Neural progenitor cell (in vitro differentiated cells): ENCODE measurements around the gene ATP5F1C. TPM values are rescaled to one million over a fixed set of nuclear protein-coding genes. Genes with fewer than 3 reads are reported as not detected.

Experiments used
- DNase-seq: peaks from one replicate; pipeline ENCODE4 v3.0.0-alpha.2; 2016; ENCODE audit warnings: low spot score
- H2AFZ ChIP-seq: fragments of 200-600 bp; sonication (generic); replicated peaks from 2 replicates; pipeline ENCODE4 v1.6.1; 2016; ENCODE audit warnings: antibody characterized with exemption
- H3F3A ChIP-seq: fragments of 200-600 bp; sonication (generic); 2 replicates; pipeline ENCODE4 v1.6.1; 2016; ENCODE audit warnings: antibody characterized with exemption, low read depth
- H3K27ac ChIP-seq: fragments of 200-600 bp; sonication (generic); 2 replicates; pipeline ENCODE4 v1.5.1; 2016; ENCODE audit warnings: mild to moderate bottlenecking
- H3K27me3 ChIP-seq: fragments of 200-600 bp; sonication (generic); 2 replicates; pipeline ENCODE4 v1.6.1; 2016; ENCODE audit warnings: mild to moderate bottlenecking, moderate library complexity
- H3K36me3 ChIP-seq: fragments of 200-600 bp; sonication (generic); 2 replicates; pipeline ENCODE4 v1.5.1; 2016
- H3K4me1 ChIP-seq: fragments of 200-600 bp; sonication (generic); 2 replicates; pipeline ENCODE4 v1.6.1; 2016; ENCODE audit warnings: mixed run types
- H3K4me2 ChIP-seq: fragments of 200-600 bp; sonication (generic); 2 replicates; pipeline ENCODE4 v1.6.1; 2016
- H3K4me3 ChIP-seq: fragments of 200-600 bp; sonication (generic); 2 replicates; pipeline ENCODE4 v1.5.1; 2016
- H3K79me2 ChIP-seq: fragments of 200-600 bp; sonication (generic); 2 replicates; pipeline ENCODE4 v1.6.1; 2016; ENCODE audit warnings: low read depth
- H3K9ac ChIP-seq: fragments of 200-600 bp; sonication (generic); 2 replicates; pipeline ENCODE4 v1.6.1; 2016
- H3K9me3 ChIP-seq: fragments of 200-600 bp; sonication (generic); 2 replicates; pipeline ENCODE4 v1.5.1; 2016; ENCODE audit warnings: low read depth
- H4K20me1 ChIP-seq: fragments of 200-600 bp; sonication (generic); 2 replicates; pipeline ENCODE4 v1.6.1; 2016; ENCODE audit warnings: low read depth
- H3K27ac Mint-ChIP-seq: 3 replicates; pipeline ENCODE4 v1.8.0; 2021; ENCODE audit warnings: mixed read lengths
- H3K27me3 Mint-ChIP-seq: 2 replicates; pipeline ENCODE4 v1.8.0; 2022; ENCODE audit warnings: low read depth, mild to moderate bottlenecking, inconsistent platforms, moderate library complexity, mixed read lengths; ENCODE audit not compliant: insufficient read depth
- H3K36me3 Mint-ChIP-seq: 3 replicates; pipeline ENCODE4 v1.8.0; 2021; ENCODE audit warnings: mixed read lengths
- H3K4me1 Mint-ChIP-seq: 3 replicates; pipeline ENCODE4 v1.8.0; 2021; ENCODE audit warnings: mixed read lengths
- H3K4me3 Mint-ChIP-seq: 3 replicates; pipeline ENCODE4 v1.8.0; 2021; ENCODE audit warnings: mild to moderate bottlenecking, moderate library complexity, mixed read lengths
- H3K9me3 Mint-ChIP-seq: 3 replicates; pipeline ENCODE4 v1.8.0; 2020; ENCODE audit warnings: mixed read lengths
- CTCF ChIP-seq: fragments of 200-600 bp; sonication (generic); IDR thresholded peaks from 2 replicates; pipeline ENCODE4 v1.5.1; 2017; ENCODE audit warnings: antibody characterized with exemption, mild to moderate bottlenecking
- EZH2 ChIP-seq: fragments of 200-600 bp; sonication (generic); IDR thresholded peaks from 2 replicates; pipeline ENCODE4 v1.6.1; 2017; ENCODE audit warnings: antibody characterized with exemption, mild to moderate bottlenecking, moderate library complexity
- EZH2phosphoT487 ChIP-seq: fragments of 200-600 bp; sonication (generic); IDR thresholded peaks from 2 replicates; pipeline ENCODE4 v1.6.1; 2017; ENCODE audit warnings: antibody characterized with exemption
- total RNA-seq: library from RNA; depleted of rRNA; stranded (reverse); fragments of >200 nt; gene quantifications from 2 replicates; pipeline ENCODE4 v1.2.3, GENCODE V29; 2015; ENCODE audit warnings: low replicate concordance

ATP5F1C gene
- total RNA-seq, 1 donor from 2014 or later: 466 TPM

- TF ChIP-seq EZH2phosphoT487 (no peak), CTCF (no peak), EZH2 (no peak)
- H4K20me1 ChIP-seq: peaks cover 52% of the 10 kb centered on the region
- H3K4me3 ChIP-seq: no peak overlapping the region
- H3K4me3 Mint-ChIP-seq: no peak overlapping the region
- H3K36me3 Mint-ChIP-seq: peaks cover 33% of the 10 kb centered on the region
- no peaks in the 10 kb centered on the region for H3K9me3 Mint-ChIP-seq
- no peak overlapping the region for H3K27ac Mint-ChIP-seq
- H3K79me2 ChIP-seq: peaks cover 64% of the 10 kb centered on the region
- no peaks in the 10 kb centered on the region for H3K36me3 ChIP-seq
- no peaks in the 10 kb centered on the region for H3K9me3 ChIP-seq
- no peak overlapping the region for H3K9ac ChIP-seq
- no peaks in the 10 kb centered on the region for H3K4me1 ChIP-seq
- H3K4me2 ChIP-seq: no peak overlapping the region
- no peaks in the 10 kb centered on the region for H3K27me3 ChIP-seq
- H2AFZ ChIP-seq: no peak overlapping the region
- H3K4me1 Mint-ChIP-seq: peaks cover 2% of the 10 kb centered on the region
- H3K27ac ChIP-seq: no peak overlapping the region
- H3K27me3 Mint-ChIP-seq: no peaks in the 10 kb centered on the region
- no peak for DNase-seq
- no peaks in the 10 kb centered on the region for H3F3A ChIP-seq
Measured at GRCh38 chr10:7795605-7796004, 7.6 kb downstream of the ATP5F1C start.

DNA sequence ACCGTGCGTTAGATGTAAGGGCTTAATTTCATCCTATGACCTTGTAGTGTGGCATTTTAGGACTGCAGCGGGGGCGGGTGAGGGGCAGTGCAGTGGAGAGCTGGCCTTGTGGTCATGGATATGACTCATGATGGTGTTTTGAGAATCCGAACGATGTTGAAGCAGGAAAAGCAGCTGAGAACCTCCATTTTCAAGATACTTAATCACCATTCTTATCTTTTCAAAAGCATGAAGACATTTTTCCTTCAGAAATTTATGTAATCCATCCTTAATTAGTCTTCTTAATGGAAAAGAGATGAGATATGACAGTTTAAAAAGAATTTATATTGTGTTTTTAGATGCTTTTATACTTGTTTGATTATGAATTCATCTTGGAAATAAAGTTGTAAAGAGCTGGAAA lies 9.6 kb downstream of the ATP5F1C start:
- Mint-ChIP-seq H3K4me3 (no peak overlapping the region), H3K36me3 (peaks cover 33% of the 10 kb centered on the region), H3K27me3 (no peaks in the 10 kb centered on the region), H3K27ac (no peak overlapping the region), H3K4me1 (no peaks in the 10 kb centered on the region), H3K9me3 (no peaks in the 10 kb centered on the region)
- no peak overlapping the region for H2AFZ ChIP-seq
- no peaks in the 10 kb centered on the region for H3K4me1 ChIP-seq
- no peak overlapping the region for H3K4me2 ChIP-seq
- no peaks in the 10 kb centered on the region for H3F3A ChIP-seq
- H4K20me1 ChIP-seq: peaks cover 34% of the 10 kb centered on the region
- H3K27ac ChIP-seq: no peak overlapping the region
- no peaks in the 10 kb centered on the region for H3K27me3 ChIP-seq
- peaks cover 44% of the 10 kb centered on the region for H3K79me2 ChIP-seq
- H3K9ac ChIP-seq: no peak overlapping the region
- no peak overlapping the region for H3K4me3 ChIP-seq
- H3K36me3 ChIP-seq: peaks cover 5% of the 10 kb centered on the region
- TF ChIP-seq CTCF (no peak), EZH2 (no peak)
- no peak for DNase-seq
- no peaks in the 10 kb centered on the region for H3K9me3 ChIP-seq

GRCh38 chr10:7802606-7803005 lies 14.6 kb downstream of the ATP5F1C start:
- Histone ChIP-seq H3K79me2 (no peaks in the 10 kb centered on the region), H3K9ac (no peak overlapping the region), H4K20me1 (no peaks in the 10 kb centered on the region), H3K4me1 (no peaks in the 10 kb centered on the region), H3K9me3 (no peaks in the 10 kb centered on the region), H2AFZ (no peak overlapping the region), H3K4me3 (no peak overlapping the region), H3K36me3 (peaks cover 5% of the 10 kb centered on the region), H3K27ac (no peak overlapping the region), H3K4me2 (no peak overlapping the region), H3K27me3 (no peaks in the 10 kb centered on the region), H3F3A (no peaks in the 10 kb centered on the region)
- Mint-ChIP-seq H3K4me1 (no peaks in the 10 kb centered on the region), H3K9me3 (no peaks in the 10 kb centered on the region), H3K27me3 (no peaks in the 10 kb centered on the region), H3K27ac (no peak overlapping the region), H3K36me3 (peaks cover 34% of the 10 kb centered on the region), H3K4me3 (no peak overlapping the region)
- no peak for DNase-seq
- TF ChIP-seq EZH2 (no peak), CTCF (no peak), EZH2phosphoT487 (no peak)
